Sigmoid colon (tissue), 4 donors: ENCODE data around the gene FANK1.

Source experiments
- CTCF ChIP-seq, 4 experiments: fragments of 450-650 bp in 3 of 4; fragments of 200-600 bp in 1 of 4; IDR thresholded peaks; one replicate each; pipeline ENCODE4 v1.5.1; 2016 to 2019; ENCODE audit warnings: antibody characterized with exemption in 4 of 4, mild to moderate bottlenecking in 3 of 4, moderate library complexity in 2 of 4
- POLR2A ChIP-seq, 2 donors: fragments of 450-650 bp; IDR thresholded peaks; one replicate each; pipeline ENCODE4 v1.6.1; 2016; ENCODE audit warnings: antibody characterized with exemption in 2 of 2, mild to moderate bottlenecking in 2 of 2, moderate library complexity in 2 of 2
- POLR2AphosphoS5 ChIP-seq, 4 donors: sonication (generic); formaldehyde crosslinking; IDR thresholded peaks; one replicate each; pipeline ENCODE4 v1.6.1; 2017; ENCODE audit warnings: antibody characterized with exemption in 4 of 4

- no peak for TF ChIP-seq POLR2A (IDR thresholded peaks at IDR 0.05)
- no peak for TF ChIP-seq CTCF (IDR thresholded peaks at IDR 0.05)
- TF ChIP-seq POLR2AphosphoS5 (IDR thresholded peaks at IDR 0.05) = no peak
Observed at GRCh38 chr10:125911990-125912389, 15.6 kb downstream of the FANK1 start.
